Trophoblast cell (in vitro differentiated cells and primary cell): Measurements from ENCODE around the gene NOX5.

ENCODE experiments used
- DNase-seq, 2 donors: peaks; one replicate each; pipeline ENCODE4 v3.0.0-alpha.2; 2016
- H2AFZ ChIP-seq: 2 replicates; pipeline ENCODE4 v1.6.1; 2013; ENCODE audit warnings: low read length, moderate library complexity, mild to moderate bottlenecking; ENCODE audit not compliant: insufficient read depth, poor library complexity
- H2AK5ac ChIP-seq: 2 replicates; pipeline ENCODE4 v1.6.1; 2013; ENCODE audit warnings: mild to moderate bottlenecking, low read length
- H2BK120ac ChIP-seq: 2 replicates; pipeline ENCODE4 v1.6.1; 2013; ENCODE audit warnings: low read length, mild to moderate bottlenecking, moderate library complexity; ENCODE audit not compliant: insufficient read depth, poor library complexity
- H2BK12ac ChIP-seq: 2 replicates; pipeline ENCODE4 v1.6.1; 2013; ENCODE audit warnings: mild to moderate bottlenecking, low read length, moderate library complexity
- H2BK5ac ChIP-seq: 2 replicates; pipeline ENCODE4 v1.6.1; 2013; ENCODE audit warnings: low read length, low read depth, moderate library complexity, mild to moderate bottlenecking; ENCODE audit not compliant: poor library complexity
- H3K14ac ChIP-seq: 2 replicates; pipeline ENCODE4 v1.6.1; 2013; ENCODE audit warnings: mild to moderate bottlenecking, low read length
- H3K18ac ChIP-seq: 2 replicates; pipeline ENCODE4 v1.6.1; 2013; ENCODE audit warnings: mild to moderate bottlenecking, low read length
- H3K23ac ChIP-seq: 2 replicates; pipeline ENCODE4 v1.6.1; 2013; ENCODE audit warnings: low read length
- H3K27ac ChIP-seq: 2 replicates; pipeline ENCODE4 v1.5.1; 2013; ENCODE audit warnings: low read depth, mild to moderate bottlenecking, inconsistent platforms, low read length, moderate library complexity
- H3K27me3 ChIP-seq: 2 replicates; pipeline ENCODE4 v1.6.1; 2013; ENCODE audit warnings: inconsistent platforms, mild to moderate bottlenecking, low read length, moderate library complexity; ENCODE audit not compliant: insufficient read depth
- H3K36me3 ChIP-seq, 2 experiments: 1 replicate in 1 of 2; 2 replicates in 1 of 2; pipeline ENCODE4 v1.6.1; 2013; ENCODE audit warnings: low read length in 2 of 2, mild to moderate bottlenecking in 2 of 2, moderate library complexity in 1 of 2; ENCODE audit not compliant: insufficient read depth in 2 of 2, control insufficient read depth in 1 of 2
- H3K4ac ChIP-seq: 2 replicates; pipeline ENCODE4 v1.6.1; 2013; ENCODE audit warnings: low read depth, mild to moderate bottlenecking, low read length, moderate library complexity
- H3K4me1 ChIP-seq, 2 experiments: 1 replicate in 1 of 2; 2 replicates in 1 of 2; pipeline ENCODE4 v1.6.1; 2013; ENCODE audit warnings: low read length in 2 of 2, mild to moderate bottlenecking in 2 of 2, moderate library complexity in 1 of 2; ENCODE audit not compliant: insufficient read depth in 2 of 2, control insufficient read depth in 1 of 2
- H3K4me2 ChIP-seq: 2 replicates; pipeline ENCODE4 v1.6.1; 2013; ENCODE audit warnings: inconsistent platforms, mild to moderate bottlenecking, low read length, moderate library complexity
- H3K4me3 ChIP-seq: 2 replicates; pipeline ENCODE4 v1.5.1; 2013; ENCODE audit warnings: mild to moderate bottlenecking, low read depth, low read length, inconsistent platforms
- H3K79me1 ChIP-seq: one replicate; pipeline ENCODE4 v1.6.1; 2013; ENCODE audit warnings: low read length
- H3K79me2 ChIP-seq: 2 replicates; pipeline ENCODE4 v1.6.1; 2013; ENCODE audit warnings: low read length, mild to moderate bottlenecking; ENCODE audit not compliant: control insufficient read depth, insufficient read depth, poor library complexity
- H3K9ac ChIP-seq: 2 replicates; pipeline ENCODE4 v1.6.1; 2013; ENCODE audit warnings: mild to moderate bottlenecking, low read length
- H3K9me3 ChIP-seq: 2 replicates; pipeline ENCODE4 v1.6.1; 2013; ENCODE audit warnings: low read depth, mild to moderate bottlenecking, control low read depth, inconsistent platforms, low read length; ENCODE audit not compliant: insufficient read depth
- H4K12ac ChIP-seq: 2 replicates; pipeline ENCODE4 v1.6.1; 2013; ENCODE audit warnings: low read depth, mild to moderate bottlenecking, low read length, moderate library complexity
- H4K8ac ChIP-seq: 2 replicates; pipeline ENCODE4 v1.6.1; 2013; ENCODE audit warnings: low read depth, mild to moderate bottlenecking, low read length, moderate library complexity
- H4K91ac ChIP-seq: one replicate; pipeline ENCODE4 v1.6.1; 2013; ENCODE audit warnings: low read depth, mild to moderate bottlenecking, low read length, moderate library complexity
- WGBS: extraction: QIAGEN DNeasy Blood & Tissue Kit; methylation state at CpG from one replicate; pipeline ENCODE4 v1.1.7; 2013; ENCODE audit warnings: missing lambda C conversion rate; ENCODE audit not compliant: insufficient read length, insufficient coverage; ENCODE audit errors: extremely low coverage; 5-methylcytosine and 5-hydroxymethylcytosine counted together

Gene NOX5

GRCh38 chr15:69072906-69073305 lies 58.4 kb downstream of the NOX5 start:
- Histone ChIP-seq H3K4me1 (peaks cover 0 to 4% of the 10 kb centered on the region in 2 experiments), H3K9me3 (no peaks in the 10 kb centered on the region), H4K12ac (no peak overlapping the region), H2BK120ac (no peak overlapping the region), H2BK12ac (no peak overlapping the region), H3K18ac (no peak overlapping the region), H4K91ac (no peak overlapping the region), H3K4me2 (no peak overlapping the region), H3K4me3 (no peak overlapping the region), H3K23ac (no peak overlapping the region), H2BK5ac (no peak overlapping the region), H3K9ac (no peak overlapping the region), H3K4ac (no peak overlapping the region), H2AFZ (no peak overlapping the region), H3K14ac (no peak overlapping the region), H4K8ac (no peak overlapping the region), H3K79me2 (peaks cover 3% of the 10 kb centered on the region), H2AK5ac (no peak overlapping the region), H3K79me1 (peaks cover 6% of the 10 kb centered on the region), H3K27me3 (no peaks in the 10 kb centered on the region), H3K27ac (no peak overlapping the region), H3K36me3 (no peaks in the 10 kb centered on the region)
- DNase-seq, result no peak
- WGBS, result no CpG with 5 or more reads among the region's 2 CpGs

- H4K8ac ChIP-seq, result peak overlapping the region; percentile 48
- peak overlapping the region; percentile 23 for H2BK5ac ChIP-seq
- H4K91ac ChIP-seq, result peak overlapping the region; percentile 81
- H3K4me3 ChIP-seq, result peak overlapping the region; percentile 78
- H3K4ac ChIP-seq, result no peak overlapping the region
- no CpG with 5 or more reads among the region's 45 CpGs for WGBS
- H3K18ac ChIP-seq, result peak overlapping the region; percentile 62
- no peaks in the 10 kb centered on the region for H3K36me3 ChIP-seq
- H3K79me2 ChIP-seq, result peaks cover 3% of the 10 kb centered on the region
- no peaks in the 10 kb centered on the region for H3K27me3 ChIP-seq
- H3K4me1 ChIP-seq, result peaks cover 0 to 4% of the 10 kb centered on the region in 2 experiments
- no peak overlapping the region for H2BK12ac ChIP-seq
- peak overlapping the region; percentile 68 for H3K14ac ChIP-seq
- H3K27ac ChIP-seq, result no peak overlapping the region
- peak overlapping the region; percentile 49 for H2BK120ac ChIP-seq
- no peaks in the 10 kb centered on the region for H3K9me3 ChIP-seq
- H3K79me1 ChIP-seq, result peaks cover 6% of the 10 kb centered on the region
- H4K12ac ChIP-seq, result peak overlapping the region; percentile 55
- no peak overlapping the region for H2AK5ac ChIP-seq
- no peak overlapping the region for H3K23ac ChIP-seq
- H3K9ac ChIP-seq, result peak overlapping the region; percentile 57
- H2AFZ ChIP-seq, result peak overlapping the region; percentile 34
- H3K4me2 ChIP-seq, result peak overlapping the region; percentile 92
- DNase-seq, result peak; percentile 32 to 72
Observed at GRCh38 chr15:69074001-69074842, 59.7 kb downstream of the NOX5 start.

- no peaks in the 10 kb centered on the region for H3K9me3 ChIP-seq
- peak overlapping the region; percentile 64 for H4K8ac ChIP-seq
- H2BK12ac ChIP-seq, result peak overlapping the region; percentile 8
- no peak overlapping the region for H2BK120ac ChIP-seq
- peaks cover 3% of the 10 kb centered on the region for H3K79me2 ChIP-seq
- H3K4ac ChIP-seq, result no peak overlapping the region
- H3K27ac ChIP-seq, result no peak overlapping the region
- H3K4me2 ChIP-seq, result peak overlapping the region; percentile 92
- peaks cover 6% of the 10 kb centered on the region for H3K79me1 ChIP-seq
- no peak overlapping the region for H2AK5ac ChIP-seq
- no peaks in the 10 kb centered on the region for H3K36me3 ChIP-seq
- H3K23ac ChIP-seq, result no peak overlapping the region
- no peaks in the 10 kb centered on the region for H3K27me3 ChIP-seq
- H4K91ac ChIP-seq, result no peak overlapping the region
- H2AFZ ChIP-seq, result peak overlapping the region; percentile 47
- H2BK5ac ChIP-seq, result no peak overlapping the region
- DNase-seq, result peak in 1 of 2 donors; percentile 44
- H3K4me3 ChIP-seq, result no peak overlapping the region
- H4K12ac ChIP-seq, result no peak overlapping the region
- WGBS, result no CpG with 5 or more reads among the region's 6 CpGs
- H3K9ac ChIP-seq, result no peak overlapping the region
- H3K18ac ChIP-seq, result no peak overlapping the region
- no peak overlapping the region for H3K14ac ChIP-seq
- H3K4me1 ChIP-seq, result peaks cover 0 to 4% of the 10 kb centered on the region in 2 experiments
Observed at GRCh38 chr15:69074843-69075224, 60.3 kb downstream of the NOX5 start.

GRCh38 chr15:69075440-69075839 lies 60.9 kb downstream of the NOX5 start:
- H3K4me1 ChIP-seq, result peaks cover 0 to 4% of the 10 kb centered on the region in 2 experiments
- no peak overlapping the region for H3K4me2 ChIP-seq
- no peak overlapping the region for H2AFZ ChIP-seq
- no CpG with 5 or more reads among the region's 5 CpGs for WGBS
- no peak overlapping the region for H3K4ac ChIP-seq
- H3K9ac ChIP-seq, result no peak overlapping the region
- H3K79me1 ChIP-seq, result peaks cover 6% of the 10 kb centered on the region
- no peaks in the 10 kb centered on the region for H3K27me3 ChIP-seq
- H3K36me3 ChIP-seq, result no peaks in the 10 kb centered on the region
- H4K12ac ChIP-seq, result no peak overlapping the region
- no peaks in the 10 kb centered on the region for H3K9me3 ChIP-seq
- no peak overlapping the region for H2AK5ac ChIP-seq
- H3K27ac ChIP-seq, result no peak overlapping the region
- DNase-seq, result no peak
- H3K4me3 ChIP-seq, result no peak overlapping the region
- H2BK12ac ChIP-seq, result no peak overlapping the region
- H4K8ac ChIP-seq, result no peak overlapping the region
- H4K91ac ChIP-seq, result no peak overlapping the region
- H3K79me2 ChIP-seq, result peaks cover 3% of the 10 kb centered on the region
- no peak overlapping the region for H2BK120ac ChIP-seq
- H3K14ac ChIP-seq, result no peak overlapping the region
- H3K23ac ChIP-seq, result no peak overlapping the region
- H2BK5ac ChIP-seq, result no peak overlapping the region
- H3K18ac ChIP-seq, result no peak overlapping the region
